ENCODE results near the gene H3-3A. TPM values are rescaled to one million over a fixed set of nuclear protein-coding genes. Genes with fewer than 3 reads are reported as not detected.

H3-3A gene
- total and polyA plus RNA-seq, 10 of the 15 experiments (the other 5 are each of a cell fraction or from before 2014, with no cell fraction given): 215 to 486 (median 393) TPM

DNA sequence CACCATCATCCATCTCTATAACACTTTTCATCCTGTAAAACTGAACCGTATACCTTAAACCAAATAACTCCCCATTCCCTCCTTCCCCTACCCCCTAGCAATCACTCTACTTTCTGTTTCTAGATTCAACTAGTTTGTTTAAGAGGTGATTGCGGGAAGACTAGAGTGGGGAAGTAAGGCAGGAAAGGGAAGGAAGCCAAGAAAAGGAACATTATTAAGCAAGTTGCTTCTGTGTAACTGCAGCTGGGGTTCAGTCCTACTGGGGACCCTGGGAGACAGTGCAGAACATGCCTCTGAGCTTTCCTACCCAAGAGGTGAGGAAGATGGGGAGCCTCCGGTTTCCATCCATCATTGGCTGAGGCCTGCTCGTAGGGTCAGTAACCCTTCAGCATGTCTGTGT lies 28.9 kb upstream of the H3-3A start:
- in situ Hi-C loops (cut with MboI): no loop called here
- no peak for TF ChIP-seq NFXL1 (IDR thresholded peaks at IDR 0.05; ENCODE audit: borderline replicate concordance)
- TF ChIP-seq POLR2AphosphoS2 (IDR thresholded peaks at IDR 0.05; ENCODE audit: low read depth, low read length): no peak
- TF ChIP-seq, protein P1, sequence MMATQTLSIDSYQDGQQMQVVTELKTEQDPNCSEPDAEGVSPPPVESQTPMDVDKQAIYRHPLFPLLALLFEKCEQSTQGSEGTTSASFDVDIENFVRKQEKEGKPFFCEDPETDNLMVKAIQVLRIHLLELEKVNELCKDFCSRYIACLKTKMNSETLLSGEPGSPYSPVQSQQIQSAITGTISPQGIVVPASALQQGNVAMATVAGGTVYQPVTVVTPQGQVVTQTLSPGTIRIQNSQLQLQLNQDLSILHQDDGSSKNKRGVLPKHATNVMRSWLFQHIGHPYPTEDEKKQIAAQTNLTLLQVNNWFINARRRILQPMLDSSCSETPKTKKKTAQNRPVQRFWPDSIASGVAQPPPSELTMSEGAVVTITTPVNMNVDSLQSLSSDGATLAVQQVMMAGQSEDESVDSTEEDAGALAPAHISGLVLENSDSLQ (IDR thresholded peaks at IDR 0.05): no peak
- no peak for TF ChIP-seq CHD2 (IDR thresholded peaks at IDR 0.05; ENCODE audit: borderline replicate concordance, low read depth, low read length)
- no peak for TF ChIP-seq TCF12 (IDR thresholded peaks at IDR 0.05; ENCODE audit: low read depth, low read length)
- TF ChIP-seq TBL1XR1 (IDR thresholded peaks at IDR 0.05; ENCODE audit: low read depth, low read length): no peak
- TF ChIP-seq BMI1 (IDR thresholded peaks at IDR 0.05; ENCODE audit: borderline replicate concordance): no peak
- TF ChIP-seq NR2C1 (IDR thresholded peaks at IDR 0.05): no peak
- TF ChIP-seq, protein P2, sequence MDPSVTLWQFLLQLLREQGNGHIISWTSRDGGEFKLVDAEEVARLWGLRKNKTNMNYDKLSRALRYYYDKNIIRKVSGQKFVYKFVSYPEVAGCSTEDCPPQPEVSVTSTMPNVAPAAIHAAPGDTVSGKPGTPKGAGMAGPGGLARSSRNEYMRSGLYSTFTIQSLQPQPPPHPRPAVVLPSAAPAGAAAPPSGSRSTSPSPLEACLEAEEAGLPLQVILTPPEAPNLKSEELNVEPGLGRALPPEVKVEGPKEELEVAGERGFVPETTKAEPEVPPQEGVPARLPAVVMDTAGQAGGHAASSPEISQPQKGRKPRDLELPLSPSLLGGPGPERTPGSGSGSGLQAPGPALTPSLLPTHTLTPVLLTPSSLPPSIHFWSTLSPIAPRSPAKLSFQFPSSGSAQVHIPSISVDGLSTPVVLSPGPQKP (IDR thresholded peaks at IDR 0.05; ENCODE audit: low read depth, low read length): no peak
- TF ChIP-seq RB1 (IDR thresholded peaks at IDR 0.05; ENCODE audit: borderline replicate concordance): no peak
- TF ChIP-seq SMAD1 (IDR thresholded peaks at IDR 0.05; ENCODE audit: low read depth, partially characterized antibody): no peak
- no peak for TF ChIP-seq POU2F2 (IDR thresholded peaks at IDR 0.05; ENCODE audit: borderline replicate concordance, low read depth, low read length)
- TF ChIP-seq, protein P3, sequence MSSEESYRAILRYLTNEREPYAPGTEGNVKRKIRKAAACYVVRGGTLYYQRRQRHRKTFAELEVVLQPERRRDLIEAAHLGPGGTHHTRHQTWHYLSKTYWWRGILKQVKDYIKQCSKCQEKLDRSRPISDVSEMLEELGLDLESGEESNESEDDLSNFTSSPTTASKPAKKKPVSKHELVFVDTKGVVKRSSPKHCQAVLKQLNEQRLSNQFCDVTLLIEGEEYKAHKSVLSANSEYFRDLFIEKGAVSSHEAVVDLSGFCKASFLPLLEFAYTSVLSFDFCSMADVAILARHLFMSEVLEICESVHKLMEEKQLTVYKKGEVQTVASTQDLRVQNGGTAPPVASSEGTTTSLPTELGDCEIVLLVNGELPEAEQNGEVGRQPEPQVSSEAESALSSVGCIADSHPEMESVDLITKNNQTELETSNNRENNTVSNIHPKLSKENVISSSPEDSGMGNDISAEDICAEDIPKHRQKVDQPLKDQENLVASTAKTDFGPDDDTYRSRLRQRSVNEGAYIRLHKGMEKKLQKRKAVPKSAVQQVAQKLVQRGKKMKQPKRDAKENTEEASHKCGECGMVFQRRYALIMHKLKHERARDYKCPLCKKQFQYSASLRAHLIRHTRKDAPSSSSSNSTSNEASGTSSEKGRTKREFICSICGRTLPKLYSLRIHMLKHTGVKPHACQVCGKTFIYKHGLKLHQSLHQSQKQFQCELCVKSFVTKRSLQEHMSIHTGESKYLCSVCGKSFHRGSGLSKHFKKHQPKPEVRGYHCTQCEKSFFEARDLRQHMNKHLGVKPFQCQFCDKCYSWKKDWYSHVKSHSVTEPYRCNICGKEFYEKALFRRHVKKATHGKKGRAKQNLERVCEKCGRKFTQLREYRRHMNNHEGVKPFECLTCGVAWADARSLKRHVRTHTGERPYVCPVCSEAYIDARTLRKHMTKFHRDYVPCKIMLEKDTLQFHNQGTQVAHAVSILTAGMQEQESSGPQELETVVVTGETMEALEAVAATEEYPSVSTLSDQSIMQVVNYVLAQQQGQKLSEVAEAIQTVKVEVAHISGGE (CRISPR knock-in tag; IDR thresholded peaks at IDR 0.05): no peak
- no peak for TF ChIP-seq ESRRA (IDR thresholded peaks at IDR 0.05; ENCODE audit: low read length)
- no peak for TF ChIP-seq PML (IDR thresholded peaks at IDR 0.05; ENCODE audit: low read length)
- TF ChIP-seq, protein P4, sequence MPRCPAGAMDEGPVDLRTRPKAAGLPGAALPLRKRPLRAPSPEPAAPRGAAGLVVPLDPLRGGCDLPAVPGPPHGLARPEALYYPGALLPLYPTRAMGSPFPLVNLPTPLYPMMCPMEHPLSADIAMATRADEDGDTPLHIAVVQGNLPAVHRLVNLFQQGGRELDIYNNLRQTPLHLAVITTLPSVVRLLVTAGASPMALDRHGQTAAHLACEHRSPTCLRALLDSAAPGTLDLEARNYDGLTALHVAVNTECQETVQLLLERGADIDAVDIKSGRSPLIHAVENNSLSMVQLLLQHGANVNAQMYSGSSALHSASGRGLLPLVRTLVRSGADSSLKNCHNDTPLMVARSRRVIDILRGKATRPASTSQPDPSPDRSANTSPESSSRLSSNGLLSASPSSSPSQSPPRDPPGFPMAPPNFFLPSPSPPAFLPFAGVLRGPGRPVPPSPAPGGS (IDR thresholded peaks at IDR 0.05; ENCODE audit: borderline replicate concordance, insufficient read depth, low read depth, low read length, poor library complexity, severe bottlenecking): no peak
- TF ChIP-seq, protein P5, sequence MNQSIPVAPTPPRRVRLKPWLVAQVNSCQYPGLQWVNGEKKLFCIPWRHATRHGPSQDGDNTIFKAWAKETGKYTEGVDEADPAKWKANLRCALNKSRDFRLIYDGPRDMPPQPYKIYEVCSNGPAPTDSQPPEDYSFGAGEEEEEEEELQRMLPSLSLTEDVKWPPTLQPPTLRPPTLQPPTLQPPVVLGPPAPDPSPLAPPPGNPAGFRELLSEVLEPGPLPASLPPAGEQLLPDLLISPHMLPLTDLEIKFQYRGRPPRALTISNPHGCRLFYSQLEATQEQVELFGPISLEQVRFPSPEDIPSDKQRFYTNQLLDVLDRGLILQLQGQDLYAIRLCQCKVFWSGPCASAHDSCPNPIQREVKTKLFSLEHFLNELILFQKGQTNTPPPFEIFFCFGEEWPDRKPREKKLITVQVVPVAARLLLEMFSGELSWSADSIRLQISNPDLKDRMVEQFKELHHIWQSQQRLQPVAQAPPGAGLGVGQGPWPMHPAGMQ (IDR thresholded peaks at IDR 0.05; ENCODE audit: borderline replicate concordance): no peak

More for the DNA sequence above, 28.9 kb upstream of the H3-3A start:
- WGBS (ENCODE audit: insufficient coverage, insufficient replicate concordance, low lambda C conversion rate, missing lambda C conversion rate): 81% methylated on average over 4 of the region's 4 CpGs
- Histone ChIP-seq H3K4me3 (no peak overlapping the region), H3K27ac (ENCODE audit: control insufficient read depth, insufficient read depth) (no peak overlapping the region), H3K4me1 (ENCODE audit: control insufficient read depth, insufficient read depth, low read length) (peaks cover 21% of the 10 kb centered on the region), H3K4me2 (ENCODE audit: control insufficient read depth, insufficient read depth) (no peak overlapping the region), H3K36me3 (ENCODE audit: control insufficient read depth in 2 of 2, insufficient read depth in 2 of 2, low read length in 1 of 2) (no peaks in the 10 kb centered on the region), H3K9ac (ENCODE audit: control insufficient read depth, insufficient read depth, low read length) (no peak overlapping the region), H3K79me2 (ENCODE audit: control insufficient read depth, insufficient read depth, low read length) (no peaks in the 10 kb centered on the region), H3K27me3 (replicated peaks in 1 of 2; ENCODE audit: control insufficient read depth in 2 of 2, insufficient read depth in 2 of 2, low read length in 1 of 2) (no peaks in the 10 kb centered on the region), H4K20me1 (ENCODE audit: control insufficient read depth, insufficient read depth) (no peaks in the 10 kb centered on the region), H3K9me3 (replicated peaks; ENCODE audit: control insufficient read depth, insufficient read depth, low read length) (no peaks in the 10 kb centered on the region), H2AFZ (ENCODE audit: control insufficient read depth, low read depth, low read length) (no peak overlapping the region)
- ChIA-PET RAD21 (ENCODE audit: unreplicated experiment) (no interaction called here), CTCF (interaction anchor here (1.8 kb wide), 1 partner anchor 31 kb away, joined by 7 read pairs; no protein-coding TSS in a partner anchor), POLR2A (interaction anchor here (0.6 to 0.7 kb wide), 2 partner anchors 114 to 152 kb away, joined by 3 to 15 read pairs; partner anchors contain the start of gene TMEM63A), SMC1A (ENCODE audit: uncharacterized antibody, unreplicated experiment) (interaction anchor here (1.5 kb wide), 1 partner anchor 21 kb away, joined by 5 read pairs; no protein-coding TSS in a partner anchor)
- DNase-seq (ENCODE audit: low read depth, low spot score) (no peak), ATAC-seq (no peak), FAIRE-seq (no peak)
- BruUV-seq (replicated peaks): no TSS peak
- intact Hi-C loops (cut with micrococcal nuclease; ENCODE audit: unreplicated experiment): no loop called here

Measured in GM12878 (cell line).